Measurements from ENCODE around the gene PDK2. TPM values are rescaled to one million over a fixed set of nuclear protein-coding genes. Genes with fewer than 3 reads are reported as not detected.

PDK2 gene
- 41.9 TPM for total RNA-seq
- long read RNA-seq, transcript PDK2-203 (11 exons, 3,440 nt) = major isoform, 109 of 122 reads
- long read RNA-seq, partial matches to known transcripts = 4 of 122 reads
- long read RNA-seq, other reads (novel, unspliced or antisense) = 7 of 122 reads

DNA sequence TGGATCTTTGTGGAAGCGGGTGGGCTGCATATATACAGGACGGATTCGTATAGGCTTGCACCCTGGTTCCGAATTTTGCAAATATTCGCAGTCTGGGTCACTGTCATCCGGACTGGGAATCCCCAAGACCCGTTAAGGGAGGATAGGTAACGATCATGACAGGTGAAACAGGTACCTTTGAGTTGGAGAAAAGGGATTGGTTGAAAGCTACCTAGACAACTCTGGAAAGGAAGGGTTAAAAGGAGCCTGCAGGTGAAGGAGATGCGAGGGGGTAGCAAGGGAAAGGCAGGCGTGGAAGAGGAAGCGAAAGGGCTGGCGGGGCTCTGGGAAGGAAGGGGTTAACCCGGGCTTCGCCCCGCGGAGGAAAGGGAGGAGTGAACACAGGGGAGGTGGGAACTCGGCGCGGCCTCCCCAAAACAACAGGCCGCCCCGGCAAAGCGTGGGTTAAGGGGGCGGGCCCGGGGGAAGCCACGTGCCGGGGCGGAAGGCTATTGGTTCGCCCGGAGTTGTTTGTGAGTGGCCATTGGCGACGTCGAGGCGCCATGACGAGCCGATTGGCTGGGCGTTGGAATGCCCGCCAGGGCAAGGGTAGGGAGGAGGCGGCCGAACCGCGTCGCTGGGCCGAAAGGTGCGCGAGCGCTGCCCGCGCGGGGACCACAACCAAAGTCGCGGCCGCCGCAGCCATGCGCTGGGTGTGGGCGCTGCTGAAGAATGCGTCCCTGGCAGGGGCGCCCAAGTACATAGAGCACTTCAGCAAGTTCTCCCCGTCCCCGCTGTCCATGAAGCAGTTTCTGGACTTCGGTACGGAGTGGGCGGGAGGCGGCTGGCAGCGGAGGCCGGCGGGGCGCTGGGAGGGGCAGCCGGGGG is at the start of gene PDK2:
Gene PDK2, plus strand, starts transcription at position 599 of the 867 bp plus-strand sequence. Its CDS starts 85 bp downstream, at position 684.
- DNase-seq (ENCODE audit: low spot score) = peak; percentile 98

DNA sequence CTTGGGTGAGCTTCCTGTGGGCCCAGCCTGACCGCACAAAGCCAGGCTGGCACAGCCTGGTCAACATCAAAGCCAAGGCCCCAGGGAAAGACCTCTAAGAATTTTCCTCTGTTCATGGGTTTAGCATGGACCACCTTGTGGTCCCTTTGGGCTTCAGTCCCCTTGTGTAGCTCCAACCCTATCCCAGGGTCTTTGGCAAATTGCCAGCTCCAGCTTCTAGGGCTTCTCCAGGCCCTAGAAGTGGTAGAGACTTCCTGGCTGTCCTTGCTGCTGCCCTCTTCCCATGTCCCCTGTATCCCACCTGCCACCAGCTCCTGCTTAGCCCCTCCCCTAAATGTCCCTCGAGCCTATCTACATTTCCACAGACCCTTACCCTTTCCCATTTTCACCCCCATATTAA is 49.0 kb upstream of the PDK2 start:
- no peak for DNase-seq (ENCODE audit: low spot score)

DNA sequence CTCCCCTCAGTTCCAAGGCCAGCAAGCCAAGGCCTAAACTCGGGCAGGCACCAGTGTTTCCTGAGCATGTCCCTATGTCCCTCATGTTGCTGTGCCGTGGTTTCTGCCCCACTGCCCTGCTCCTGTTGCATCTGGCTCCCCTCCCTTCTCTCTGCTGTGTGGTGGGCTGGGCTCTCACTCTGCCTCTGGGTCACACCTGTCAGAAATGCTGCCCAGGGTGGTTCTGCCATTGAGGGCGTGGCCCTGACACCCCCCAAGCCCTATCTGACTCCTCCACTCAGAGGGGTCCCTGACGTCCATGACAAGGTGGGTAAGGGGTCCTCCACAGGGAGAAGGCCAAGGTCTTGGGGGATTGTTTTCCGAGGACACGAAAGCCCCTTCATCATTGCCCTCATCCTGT is 48.5 kb upstream of the PDK2 start:
- no peak for DNase-seq (ENCODE audit: low spot score)

DNA sequence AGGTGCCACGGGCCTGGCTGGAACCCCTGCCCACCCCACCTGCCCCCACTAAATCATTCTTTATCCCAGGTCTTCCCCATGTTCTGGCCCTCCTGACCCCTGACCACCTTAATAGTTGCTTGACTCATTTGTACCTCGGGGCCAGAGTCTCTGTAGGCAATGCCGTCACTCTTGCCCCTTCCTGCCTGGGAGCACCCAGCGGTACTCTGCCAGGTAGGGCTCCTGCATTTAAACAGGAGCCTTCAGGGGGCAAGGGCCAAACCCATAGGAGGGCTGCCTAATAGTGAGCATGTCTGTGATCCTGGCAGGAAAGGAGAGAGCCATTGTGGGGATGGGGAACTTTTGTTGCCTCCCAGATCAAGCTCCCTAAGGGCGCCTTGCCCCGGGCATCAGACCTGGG is 48.1 kb upstream of the PDK2 start:
- no peak for DNase-seq (ENCODE audit: low spot score)

DNA sequence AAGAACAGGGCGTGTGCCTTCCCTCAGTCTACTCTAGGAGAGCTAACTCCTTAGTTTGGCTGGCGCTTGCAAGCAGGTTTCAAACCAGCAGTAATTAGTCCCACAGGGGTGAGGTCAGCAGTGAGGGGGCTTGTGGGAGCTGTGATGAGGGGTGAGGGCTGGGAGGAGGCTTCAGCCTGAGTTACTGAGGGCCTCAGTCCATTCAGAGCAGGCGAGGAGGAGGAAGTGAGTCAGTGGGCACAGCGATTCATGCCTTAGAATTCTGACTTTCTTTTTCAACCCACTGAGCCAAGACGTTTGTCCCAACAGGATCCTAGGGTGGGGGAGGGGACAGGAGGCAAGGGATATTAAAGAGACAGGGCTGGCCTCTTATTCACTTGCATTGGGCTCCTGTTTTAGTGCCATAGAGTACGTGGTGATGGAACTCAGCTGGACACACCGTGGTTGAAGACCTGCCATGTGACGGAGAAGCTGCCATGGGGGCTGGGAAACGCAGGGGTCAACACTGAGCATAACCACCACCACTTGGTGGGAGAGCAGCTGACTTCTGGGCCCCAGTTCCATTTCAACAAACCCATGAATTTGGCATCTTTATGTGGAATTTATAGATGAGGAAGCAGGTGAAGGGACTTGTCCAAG is 47.5 kb upstream of the PDK2 start:
- no peak for DNase-seq (ENCODE audit: low spot score)

DNA sequence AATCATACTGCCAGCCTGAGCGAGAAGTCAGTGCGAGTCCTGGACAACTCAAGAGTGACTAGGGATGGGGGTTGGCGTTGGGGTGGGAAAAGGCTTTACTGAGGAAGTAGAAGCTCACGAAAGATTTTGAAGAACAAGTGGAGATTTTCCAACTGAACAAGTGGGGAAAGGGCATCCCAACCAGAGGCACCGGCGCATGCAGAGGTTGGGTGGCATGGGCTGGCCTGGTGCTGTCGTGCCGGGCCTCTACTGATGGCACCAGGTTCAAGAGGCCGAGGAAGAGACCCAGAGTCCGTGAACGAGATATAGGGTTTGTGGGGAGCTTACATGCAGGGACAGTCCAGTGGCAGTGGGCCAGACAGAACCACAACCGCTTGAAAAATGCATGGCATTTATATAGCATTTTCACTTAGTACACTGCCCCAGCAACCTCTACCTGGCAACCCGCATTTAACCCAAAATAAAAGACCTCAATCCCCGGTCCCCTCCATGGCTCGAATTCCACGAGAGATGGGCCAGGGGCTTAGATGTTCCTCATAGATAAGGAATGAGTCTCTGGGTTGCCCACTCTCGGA is 46.9 kb upstream of the PDK2 start:
- no peak for DNase-seq (ENCODE audit: low spot score)

DNA sequence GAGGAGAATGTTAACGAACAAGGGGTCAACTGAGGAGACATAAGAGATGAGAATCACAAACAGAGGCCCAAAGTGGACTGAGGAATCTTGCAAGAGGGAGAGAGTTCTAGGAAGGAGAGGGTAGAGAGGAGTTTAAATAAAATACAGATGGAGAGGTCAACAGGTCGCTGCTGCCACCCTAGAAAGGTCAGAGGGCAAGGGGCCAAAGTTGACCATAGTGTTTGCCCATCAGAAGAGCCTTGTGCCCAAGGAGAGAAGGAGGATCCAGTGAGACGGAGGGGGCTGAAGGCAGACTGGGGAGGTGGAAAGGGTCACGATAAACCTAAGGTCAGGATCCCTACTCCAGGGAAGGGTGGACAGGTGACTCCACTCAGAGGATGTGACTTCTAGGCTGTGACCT is 46.2 kb upstream of the PDK2 start:
- DNase-seq (ENCODE audit: low spot score) = no peak

DNA sequence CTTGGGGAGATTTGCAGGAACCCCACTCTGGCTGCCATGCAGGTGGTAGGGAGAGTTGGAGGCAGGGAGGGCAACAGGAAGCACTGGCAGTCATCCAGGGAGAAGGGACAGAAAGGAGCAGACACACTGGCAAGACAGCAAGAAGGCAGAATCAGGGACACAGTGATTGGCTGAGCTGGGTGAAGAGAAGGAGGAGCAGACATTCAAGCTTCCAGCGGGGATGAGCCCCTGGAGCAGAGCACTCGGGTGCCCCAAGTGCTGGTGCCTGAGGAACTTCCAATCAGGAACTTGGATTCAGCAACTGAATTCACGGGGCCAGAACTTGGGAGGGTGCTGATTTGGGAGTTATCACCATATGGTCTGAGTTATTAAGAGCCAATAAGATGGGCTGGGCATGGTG is 45.5 kb upstream of the PDK2 start:
- no peak for DNase-seq (ENCODE audit: low spot score)

DNA sequence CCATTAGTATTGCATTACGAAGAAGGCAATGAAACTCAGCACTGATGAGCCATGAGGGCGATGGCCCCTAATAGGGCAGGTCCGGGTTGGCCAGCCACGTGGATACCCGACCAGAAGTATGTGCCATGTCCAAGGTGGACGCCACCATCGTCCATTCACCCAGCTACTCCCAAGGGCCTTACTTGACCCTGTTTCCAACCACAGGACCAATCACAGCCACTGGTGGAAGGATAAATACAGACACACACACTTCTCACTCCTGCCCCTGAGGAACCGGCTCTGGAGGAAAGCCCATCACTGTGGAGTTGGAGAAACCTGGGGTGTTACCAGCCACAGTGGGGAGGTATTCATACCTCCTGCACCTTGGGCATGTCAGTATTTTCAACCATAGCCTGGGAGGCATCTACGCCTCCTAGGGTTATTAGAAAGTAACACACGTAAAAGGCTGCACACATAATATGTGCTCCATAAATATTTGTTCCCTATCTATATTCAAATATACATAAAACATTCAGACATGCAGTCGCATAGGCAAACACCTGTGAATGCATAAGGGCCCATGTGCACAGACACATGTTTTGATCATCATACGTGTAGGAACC is 44.6 kb upstream of the PDK2 start:
- DNase-seq (ENCODE audit: low spot score) = no peak

DNA sequence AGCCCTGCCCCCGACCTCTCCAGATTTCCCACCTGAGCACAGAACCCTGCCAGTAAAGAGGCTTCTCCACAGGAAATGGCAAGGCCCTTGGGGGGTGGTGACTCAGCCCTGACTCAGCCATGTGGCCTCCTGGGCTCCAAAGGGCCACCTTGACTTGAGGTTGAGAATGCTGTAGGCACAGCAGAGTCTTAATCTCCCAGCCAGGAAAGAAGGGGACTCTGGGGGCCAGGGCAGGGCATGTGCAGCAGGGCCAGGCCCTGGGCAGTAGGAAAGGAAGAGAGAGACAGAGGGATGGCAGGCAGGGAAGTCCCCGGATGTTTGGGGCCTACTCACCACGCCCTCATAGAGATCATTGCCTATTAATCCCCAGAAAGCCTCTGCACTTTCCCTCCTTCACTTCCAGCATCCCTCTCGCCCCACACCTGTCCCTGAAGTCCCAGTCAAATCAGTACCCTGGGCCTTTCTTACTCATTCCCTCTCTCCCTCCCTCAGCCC is 44.0 kb upstream of the PDK2 start:
- DNase-seq (ENCODE audit: low spot score) = no peak

DNA sequence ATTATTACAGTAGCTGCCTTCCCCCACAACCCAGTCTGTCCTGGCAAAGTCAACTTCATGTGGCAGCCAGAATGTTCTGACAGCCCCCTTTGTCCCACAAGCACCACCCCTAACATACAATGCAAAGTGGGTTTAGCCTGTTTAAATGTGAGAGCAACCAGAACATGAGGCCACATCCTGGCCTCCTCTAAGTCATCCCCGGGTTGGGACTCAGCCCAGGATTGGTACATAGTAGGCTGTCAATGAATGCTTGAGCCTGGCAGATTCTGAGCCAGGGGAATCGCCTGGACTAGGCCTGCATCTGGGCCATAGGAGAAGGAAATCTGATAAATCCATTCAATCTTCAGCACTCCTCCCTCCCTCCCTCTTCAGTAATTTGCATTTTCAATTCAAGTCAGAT is 43.5 kb upstream of the PDK2 start:
- DNase-seq (ENCODE audit: low spot score) = no peak

DNA sequence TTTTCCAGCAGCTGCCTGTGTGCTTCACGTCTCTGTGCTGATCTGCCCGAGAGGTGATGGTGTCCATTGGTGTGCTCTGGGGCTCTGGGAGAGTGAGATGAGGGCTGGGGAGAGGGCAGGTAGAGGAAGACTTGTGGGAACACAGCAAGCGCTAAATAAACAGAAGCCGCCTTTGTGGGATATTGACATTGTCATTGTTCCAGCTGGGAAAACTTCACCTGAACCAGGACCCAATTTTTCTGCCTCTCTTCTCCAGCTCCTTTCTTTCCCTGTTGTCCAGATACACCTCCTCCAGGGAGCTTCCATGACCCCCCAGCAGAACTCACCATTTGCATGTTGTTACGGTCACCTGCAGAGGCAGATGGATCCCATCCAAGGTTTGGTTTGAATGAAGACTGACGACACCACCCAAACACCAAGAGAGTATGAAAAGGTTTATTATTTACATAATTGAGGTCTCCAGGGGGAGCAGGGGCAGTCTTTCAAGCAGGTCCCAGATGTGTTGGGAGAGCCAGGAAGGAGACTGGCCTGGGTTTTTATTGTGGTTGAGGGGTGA is 42.8 kb upstream of the PDK2 start:
- no peak for DNase-seq (ENCODE audit: low spot score)

DNA sequence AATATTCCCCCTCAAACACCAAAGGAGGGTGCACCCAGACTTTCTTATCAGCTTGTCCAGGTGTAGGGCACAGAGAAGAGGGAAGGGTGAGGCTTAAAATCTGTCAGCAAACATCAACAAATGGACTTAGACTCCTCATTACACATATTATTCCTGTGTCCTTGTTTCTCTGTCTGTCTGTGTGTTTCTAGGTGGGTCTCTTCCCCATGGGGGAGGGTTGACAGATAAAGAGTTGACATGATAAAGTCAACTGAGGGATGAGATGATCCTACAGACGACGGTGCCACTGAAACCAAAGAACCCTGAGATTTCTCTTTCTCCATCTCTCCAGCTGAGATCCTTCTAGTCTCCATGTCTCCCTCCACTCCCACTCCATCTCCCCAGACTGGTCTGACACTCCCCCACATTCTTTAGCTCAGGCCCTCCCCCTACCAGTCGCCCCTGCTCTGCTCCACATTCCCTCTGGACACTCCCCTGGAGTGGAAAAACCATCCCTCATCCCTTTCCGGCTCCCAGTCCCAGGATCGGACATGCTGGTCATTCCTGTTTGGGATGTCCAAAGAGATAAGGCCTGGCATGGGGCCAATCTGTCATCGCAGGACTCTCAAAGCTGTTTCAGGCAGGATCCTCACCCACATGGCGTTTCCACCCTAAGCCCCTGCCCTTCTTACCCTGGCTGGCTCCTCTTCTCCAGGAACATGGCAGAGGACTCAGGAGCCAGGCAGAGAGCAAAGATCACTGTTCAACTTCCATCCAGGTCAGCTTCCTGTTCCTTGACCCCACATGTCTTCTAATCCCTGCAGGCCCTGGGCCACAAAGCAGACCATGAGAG is 42.1 kb upstream of the PDK2 start:
- no peak for DNase-seq (ENCODE audit: low spot score)

DNA sequence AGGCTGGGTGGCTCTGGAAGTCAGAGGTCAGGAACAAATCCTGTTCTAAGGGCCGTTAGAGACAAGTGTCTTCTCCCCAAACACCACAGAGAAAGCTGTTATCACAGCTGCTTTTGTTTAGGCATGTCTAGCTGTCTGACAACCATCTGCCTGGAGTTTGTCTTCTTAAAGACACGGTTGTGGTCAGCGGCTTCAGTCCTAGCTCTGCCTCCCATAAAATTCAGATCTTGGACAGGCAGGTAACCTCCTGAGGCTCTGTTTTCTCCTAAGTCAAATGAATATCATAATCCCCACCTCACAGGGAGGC is 41.5 kb upstream of the PDK2 start:
- DNase-seq (ENCODE audit: low spot score) = no peak

DNA sequence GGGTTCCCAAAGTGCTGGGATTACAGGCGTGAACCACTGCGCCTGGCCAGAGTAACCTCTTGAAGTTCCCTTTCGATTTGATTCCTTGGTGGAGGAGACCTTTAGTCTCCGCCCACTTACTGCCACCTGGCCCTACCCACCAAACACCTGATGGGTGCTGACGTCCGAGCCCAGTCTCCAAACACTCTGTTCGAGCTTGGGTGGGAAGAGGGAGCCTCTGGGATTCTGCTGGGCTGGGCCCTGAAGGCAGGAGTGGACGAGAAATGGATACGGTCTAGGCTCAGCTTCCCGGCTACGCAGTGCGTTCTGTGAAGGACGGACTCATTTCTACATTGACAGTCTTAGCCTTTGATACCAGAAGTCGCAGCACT is 40.1 kb upstream of the PDK2 start:
- DNase-seq (ENCODE audit: low spot score) = no peak

DNA sequence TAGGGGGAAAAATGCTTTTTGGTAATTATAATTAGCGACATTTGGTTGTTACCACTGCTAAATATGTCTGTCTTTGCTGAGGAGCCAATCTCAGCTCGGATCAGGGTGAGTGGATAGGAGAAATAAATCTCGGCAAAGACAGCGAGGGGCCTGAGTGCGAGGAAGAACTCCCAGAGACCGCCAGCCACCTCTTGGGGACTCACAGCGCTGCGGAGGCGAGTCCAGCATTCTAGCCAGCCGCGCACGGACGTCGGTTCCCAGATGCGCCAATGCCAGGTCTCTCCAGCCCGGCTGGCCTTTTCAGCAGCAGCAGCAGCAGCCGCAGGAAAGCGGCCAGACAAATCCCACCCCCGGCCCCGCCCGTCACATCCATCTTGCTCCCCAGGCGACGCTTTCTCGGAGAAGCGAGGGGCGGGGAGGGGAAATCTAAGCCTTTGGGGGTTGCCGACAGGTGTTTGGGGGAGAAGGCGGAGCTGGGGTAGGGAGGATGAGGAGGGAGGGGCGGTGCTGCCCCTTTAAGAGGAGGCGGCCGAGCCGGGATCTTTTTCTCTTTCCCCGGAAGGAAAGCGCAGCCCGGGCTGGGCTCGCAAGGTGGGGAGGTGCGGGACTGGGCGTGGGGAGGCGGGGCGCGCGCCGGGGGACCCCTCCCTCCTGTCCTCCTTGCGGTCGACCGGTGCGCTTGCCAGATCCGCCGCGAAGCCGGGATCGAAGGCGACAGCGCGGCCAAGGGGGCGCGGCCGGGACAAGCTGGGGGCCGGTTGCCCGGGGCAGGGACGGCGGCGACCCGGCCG is 39.5 kb upstream of the PDK2 start, which contains the start of gene ITGA3:
Gene ITGA3, plus strand, starts transcription at position 685 of the 791 bp plus-strand sequence. CDS start 330 bp downstream, outside the sequence.
- no peak for DNase-seq (ENCODE audit: low spot score)

DNA sequence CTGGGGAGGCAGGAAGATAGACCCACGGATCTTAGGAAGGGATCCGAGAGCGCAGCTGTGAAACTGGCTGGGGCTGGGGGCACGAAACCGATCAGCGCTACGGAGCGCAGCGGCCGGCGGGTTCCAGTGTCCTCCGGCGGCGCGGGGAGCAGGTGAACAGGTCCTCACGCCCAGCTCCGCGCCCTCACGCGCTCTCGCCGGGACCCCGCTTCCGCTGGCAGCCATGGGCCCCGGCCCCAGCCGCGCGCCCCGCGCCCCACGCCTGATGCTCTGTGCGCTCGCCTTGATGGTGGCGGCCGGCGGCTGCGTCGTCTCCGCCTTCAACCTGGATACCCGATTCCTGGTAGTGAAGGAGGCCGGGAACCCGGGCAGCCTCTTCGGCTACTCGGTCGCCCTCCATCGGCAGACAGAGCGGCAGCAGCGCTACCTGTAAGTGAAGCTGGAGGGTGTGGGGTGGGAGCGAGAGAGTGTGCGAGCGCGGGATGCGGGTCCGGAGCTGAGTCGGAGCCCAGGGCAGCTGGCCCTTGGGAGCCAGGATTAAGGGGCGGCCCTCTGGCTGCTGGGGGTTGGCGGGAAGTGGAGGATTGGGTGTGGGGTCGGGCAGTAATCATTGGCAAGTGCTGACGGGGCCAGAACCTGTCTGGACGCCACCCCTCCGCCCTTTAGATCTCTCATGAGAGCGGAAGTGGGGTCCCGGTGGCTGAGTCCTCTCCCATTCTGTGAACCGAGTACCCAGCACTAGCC is 38.8 kb upstream of the PDK2 start:
- DNase-seq (ENCODE audit: low spot score) = no peak

DNA sequence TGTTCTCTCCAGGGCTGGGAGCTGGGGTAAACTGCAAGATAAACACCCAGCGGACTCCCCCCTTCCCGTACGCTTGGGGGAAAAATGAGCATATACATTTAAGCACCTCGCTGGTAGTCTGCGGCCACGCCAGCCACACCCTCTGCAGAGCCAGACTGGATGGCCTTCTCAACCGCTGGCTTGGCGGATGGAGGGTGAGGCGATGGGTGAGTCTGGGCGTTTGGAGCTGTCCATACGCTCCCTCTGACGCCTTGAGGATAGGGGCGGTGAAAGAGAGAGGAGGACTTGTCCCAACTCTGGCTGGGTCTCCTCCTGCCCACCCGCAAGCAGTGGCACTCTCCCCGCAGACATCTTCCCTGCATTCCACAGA is 38.2 kb upstream of the PDK2 start:
- DNase-seq (ENCODE audit: low spot score) = no peak

DNA sequence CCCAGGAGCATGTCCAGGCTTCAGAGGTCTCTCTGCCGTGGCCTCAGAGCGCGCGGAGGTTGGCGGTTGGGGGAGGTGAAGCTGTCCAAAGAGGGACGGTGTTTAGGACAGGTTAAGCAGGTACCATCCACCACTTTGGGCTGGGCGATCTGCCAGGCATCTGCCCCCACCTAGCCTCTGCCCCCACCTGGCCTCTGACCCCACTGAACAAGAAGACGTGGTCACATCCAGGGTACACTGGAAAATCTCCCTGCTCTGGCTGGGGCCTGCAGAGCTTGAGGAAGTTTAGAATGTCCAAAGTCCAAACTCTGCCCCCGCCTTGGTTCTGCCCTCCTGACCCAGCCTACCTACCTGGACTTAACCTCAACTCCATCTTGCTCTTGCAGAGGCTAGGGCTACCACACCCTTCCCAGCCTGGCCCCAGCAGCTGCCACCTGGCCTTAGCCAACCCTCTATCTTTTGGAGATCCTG is 37.6 kb upstream of the PDK2 start:
- no peak for DNase-seq (ENCODE audit: low spot score)
